ENCODE results near the gene IGF2R. TPM values are rescaled to one million over a fixed set of nuclear protein-coding genes. Genes with fewer than 3 reads are reported as not detected.
A peak's percentile ranks its signal among the peaks of the same experiment; 100 is the strongest.

Gene IGF2R
- total and polyA plus RNA-seq, 2 of the 13 experiments (the other 11 are each of a cell fraction or from before 2014, with no cell fraction given): 38.3 to 70.0 TPM

GRCh38 chr6:160101277-160102205, 132.7 kb downstream of the IGF2R start:
- no peaks in the 10 kb centered on the region for H3K27me3 ChIP-seq (ENCODE audit: control insufficient read depth in 1 of 2, insufficient read depth in 2 of 2, low read length in 2 of 2)
- no peaks in the 10 kb centered on the region for H3K79me2 ChIP-seq (ENCODE audit: insufficient read depth, low read length)
- peaks cover 27% of the 10 kb centered on the region for H3K4me1 ChIP-seq (ENCODE audit: insufficient read depth, low read length)
- ATAC-seq (peak; percentile 44), DNase-seq (ENCODE audit: low spot score) (no peak), FAIRE-seq (no peak)
- no peak overlapping the region for H3K9ac ChIP-seq (ENCODE audit: insufficient read depth, low read depth, low read length)
- intact Hi-C loops (cut with micrococcal nuclease; ENCODE audit: unreplicated experiment): loop anchor here (2.0 kb wide), 1 partner anchor 13 kb away; no protein-coding TSS in a partner anchor
- no peaks in the 10 kb centered on the region for H4K20me1 ChIP-seq (ENCODE audit: insufficient read depth, low read length)
- H3K36me3 ChIP-seq (replicated peaks in 1 of 2; ENCODE audit: control insufficient read depth in 1 of 2, insufficient read depth in 2 of 2, low read length in 2 of 2): peaks cover 40 to 62% of the 10 kb centered on the region in 2 experiments
- ChIA-PET POLR2A (no interaction called here), CTCF (ENCODE audit: low intra/inter-chr PET ratio, low total read pairs) (no interaction called here)
- no peak overlapping the region for H2AFZ ChIP-seq (ENCODE audit: low read length)
- BruUV-seq (replicated peaks): no TSS peak
- WGBS (ENCODE audit: low lambda C conversion rate): 89% methylated on average over 21 of the region's 23 CpGs
- peak overlapping the region; percentile 45 for H3K27ac ChIP-seq (ENCODE audit: extremely low read length, insufficient read depth, low read length)
- in situ Hi-C loops (cut with HindIII; ENCODE audit: extremely low pct_ligation_motif_present, low pct_unique_long_range_greater_than_20kb): no loop called here
- H3K4me3 ChIP-seq (replicated peaks in 1 of 3; ENCODE audit: insufficient read depth in 1 of 3, low read depth in 2 of 3, low read length in 3 of 3): no peak overlapping the region
- no peaks in the 10 kb centered on the region for H3K9me3 ChIP-seq (ENCODE audit: low read length)
- H3K4me2 ChIP-seq (ENCODE audit: low read depth, low read length): no peak overlapping the region
- TF ChIP-seq HOMEZ (CRISPR knock-in tag; IDR thresholded peaks at IDR 0.05; ENCODE audit: low read depth) (no peak), FOXA3 (CRISPR knock-in tag; IDR thresholded peaks at IDR 0.05) (no peak), CREB1 (IDR thresholded peaks at IDR 0.05) (no peak), CREB1 (CRISPR knock-in tag; IDR thresholded peaks at IDR 0.05) (no peak), CHCHD3 (CRISPR knock-in tag; IDR thresholded peaks at IDR 0.05) (no peak), ZNF430 (CRISPR knock-in tag; IDR thresholded peaks at IDR 0.05) (no peak), HCFC1 (IDR thresholded peaks at IDR 0.05; ENCODE audit: low read depth, low read length) (no peak), TCF7L2 (IDR thresholded peaks at IDR 0.05; ENCODE audit: low read depth, low read length) (no peak), POLR2G (IDR thresholded peaks at IDR 0.05; ENCODE audit: low read depth, low read length) (0 out of 2 replicates have a peak, but pooled peaks have one; percentile 22), ZMYM2 (CRISPR knock-in tag; IDR thresholded peaks at IDR 0.05) (no peak), ZNF337 (CRISPR knock-in tag; IDR thresholded peaks at IDR 0.05; ENCODE audit: borderline replicate concordance, low read depth) (no peak), ZNF713 (CRISPR knock-in tag; IDR thresholded peaks at IDR 0.05) (no peak), ZBTB33 (CRISPR knock-in tag; IDR thresholded peaks at IDR 0.05) (peak; percentile 97), ZNF317 (CRISPR knock-in tag; IDR thresholded peaks at IDR 0.05) (no peak), HNF1B (CRISPR knock-in tag; IDR thresholded peaks at IDR 0.05) (0 out of 2 replicates have a peak, but pooled peaks have one; percentile 14), CERS6 (CRISPR knock-in tag; IDR thresholded peaks at IDR 0.05) (no peak), CREBL2 (CRISPR knock-in tag; IDR thresholded peaks at IDR 0.05; ENCODE audit: borderline replicate concordance) (no peak)

Data from HepG2 (cell line).